Occipital lobe (tissue), 2 donors: ENCODE data around the gene ARHGAP45. TPM values are rescaled to one million over a fixed set of nuclear protein-coding genes. Genes with fewer than 3 reads are reported as not detected.
A peak's percentile ranks its signal among the peaks of the same experiment; 100 is the strongest.
"Not testable (repeated sequence)": the region's sequence is repeated elsewhere in the genome, so short reads cannot be mapped to it uniquely, and the experiment has no call there.

Source experiments
- DNase-seq: peaks from one replicate; lab custom pipeline; 2025; lab: John Stamatoyannopoulos, UW
- total RNA-seq: library from RNA; depleted of rRNA; stranded (reverse); fragments of >200 nt; gene quantifications from one replicate; pipeline ENCODE4 v1.2.3, GENCODE V29; 2014

Gene ARHGAP45
- total RNA-seq: 1.7 TPM

DNA sequence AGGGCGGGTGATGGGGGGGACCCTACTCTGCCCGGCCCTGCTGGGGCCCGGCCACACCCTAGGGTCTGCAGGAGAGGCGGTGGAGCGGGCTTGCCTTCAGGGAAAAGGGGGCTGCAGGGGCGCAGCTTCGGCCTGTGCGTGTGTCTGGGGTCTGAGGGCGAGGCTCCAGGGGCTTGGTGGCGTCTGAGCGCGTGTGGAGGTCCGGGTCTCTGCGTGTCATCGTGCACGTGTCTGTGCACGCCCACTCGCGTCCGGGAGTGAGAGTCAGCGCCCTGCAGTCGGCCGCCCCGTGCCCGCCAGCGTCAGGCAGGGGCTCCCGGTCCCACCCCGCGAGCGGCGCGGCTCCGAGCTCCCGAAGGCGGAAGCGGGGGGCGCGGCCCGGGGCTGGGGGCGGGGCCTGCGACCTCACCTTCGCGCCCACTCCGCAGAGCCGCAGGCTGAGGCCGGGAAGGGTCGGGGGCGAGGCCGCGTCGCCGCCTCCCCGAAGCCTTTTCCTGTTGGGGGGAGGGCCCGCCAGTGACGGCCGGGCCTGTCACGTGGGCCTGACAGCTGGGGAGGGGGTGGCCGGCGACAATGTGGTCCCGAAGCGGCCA, at the start of gene ARHGAP45:
TSS of gene ARHGAP45 (plus strand) at position 420 of the 593 bp plus-strand sequence. CDS start 239 bp downstream, outside the sequence.
- no peak for DNase-seq

DNA sequence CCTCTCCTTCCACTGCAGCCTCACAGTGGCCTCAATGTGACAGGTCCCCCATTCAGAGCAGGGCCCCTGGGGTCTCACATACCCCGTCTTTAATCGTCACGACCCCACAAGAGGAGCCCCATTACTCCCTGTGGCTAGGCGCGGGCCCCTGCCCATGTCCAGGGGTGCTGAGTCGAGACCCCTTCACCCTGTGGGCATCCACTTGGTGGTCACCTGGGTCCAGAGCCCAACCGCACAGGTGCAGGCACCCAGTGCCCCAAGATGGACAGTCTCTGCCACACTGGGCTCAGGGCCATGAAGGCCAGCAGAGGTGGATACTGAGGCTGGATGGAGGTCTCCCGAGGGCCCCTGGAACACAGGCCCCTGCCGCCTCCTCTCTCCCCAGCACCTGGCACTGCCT, 49.1 kb upstream of the ARHGAP45 start:
- DNase-seq: no peak

- no peak for DNase-seq
Observed at GRCh38 chr19:1018393-1018792, 48.6 kb upstream of the ARHGAP45 start.

GRCh38 chr19:1018932-1019615, 47.9 kb upstream of the ARHGAP45 start:
- DNase-seq: no peak

- no peak for DNase-seq
Observed at GRCh38 chr19:1019616-1019961, 47.4 kb upstream of the ARHGAP45 start.

GRCh38 chr19:1019980-1020867, 46.7 kb upstream of the ARHGAP45 start:
- no peak for DNase-seq

- DNase-seq: peak; percentile 95
Observed at GRCh38 chr19:1020868-1021425, 46.0 kb upstream of the ARHGAP45 start, which contains the start of gene TMEM259. Gene TMEM259 (minus strand): TSS chr19:1021123. CDS start chr19:1020996, 127 bp downstream.

DNA sequence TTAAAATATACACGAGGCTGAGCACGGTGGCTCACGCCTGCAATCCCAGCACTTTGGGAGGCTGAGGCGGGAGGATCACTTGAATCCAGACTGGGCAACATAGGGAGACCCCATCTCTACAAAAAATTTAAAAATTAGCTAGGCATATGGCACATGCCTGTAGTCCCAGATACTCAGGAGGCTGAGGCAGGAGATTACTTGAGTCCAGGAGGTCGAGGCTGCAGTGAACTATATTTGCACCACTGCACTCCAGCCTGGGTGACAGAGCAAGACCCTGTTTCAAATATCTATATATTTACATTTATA, 43.1 kb upstream of the ARHGAP45 start:
- not testable (repeated sequence) for DNase-seq

DNA sequence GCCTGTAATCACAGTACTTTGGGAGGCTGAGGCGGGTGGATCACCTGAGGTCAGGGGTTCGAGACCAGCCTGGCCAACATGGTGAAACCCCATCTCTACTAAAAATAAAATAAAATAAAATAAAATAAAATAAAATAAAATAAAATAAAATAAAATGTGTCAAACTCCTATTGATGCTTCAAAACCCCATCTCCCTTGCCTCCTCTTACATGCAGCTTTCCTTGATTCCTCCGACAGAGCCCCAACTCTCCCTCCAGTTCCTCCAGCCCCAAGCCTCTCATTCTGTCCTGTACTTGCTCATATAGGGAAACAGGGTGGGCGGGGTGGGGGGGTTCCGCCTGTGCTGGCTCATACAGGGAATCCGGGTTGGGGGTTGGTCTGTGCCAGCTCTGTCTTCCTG, 41.9 kb upstream of the ARHGAP45 start:
- DNase-seq: not testable (repeated sequence)

- DNase-seq: no peak
Observed at GRCh38 chr19:1025960-1026782, 40.8 kb upstream of the ARHGAP45 start, which contains the start of gene CNN2. Gene CNN2 (plus strand): TSS chr19:1026608. CDS start chr19:1026662, 54 bp downstream.

DNA sequence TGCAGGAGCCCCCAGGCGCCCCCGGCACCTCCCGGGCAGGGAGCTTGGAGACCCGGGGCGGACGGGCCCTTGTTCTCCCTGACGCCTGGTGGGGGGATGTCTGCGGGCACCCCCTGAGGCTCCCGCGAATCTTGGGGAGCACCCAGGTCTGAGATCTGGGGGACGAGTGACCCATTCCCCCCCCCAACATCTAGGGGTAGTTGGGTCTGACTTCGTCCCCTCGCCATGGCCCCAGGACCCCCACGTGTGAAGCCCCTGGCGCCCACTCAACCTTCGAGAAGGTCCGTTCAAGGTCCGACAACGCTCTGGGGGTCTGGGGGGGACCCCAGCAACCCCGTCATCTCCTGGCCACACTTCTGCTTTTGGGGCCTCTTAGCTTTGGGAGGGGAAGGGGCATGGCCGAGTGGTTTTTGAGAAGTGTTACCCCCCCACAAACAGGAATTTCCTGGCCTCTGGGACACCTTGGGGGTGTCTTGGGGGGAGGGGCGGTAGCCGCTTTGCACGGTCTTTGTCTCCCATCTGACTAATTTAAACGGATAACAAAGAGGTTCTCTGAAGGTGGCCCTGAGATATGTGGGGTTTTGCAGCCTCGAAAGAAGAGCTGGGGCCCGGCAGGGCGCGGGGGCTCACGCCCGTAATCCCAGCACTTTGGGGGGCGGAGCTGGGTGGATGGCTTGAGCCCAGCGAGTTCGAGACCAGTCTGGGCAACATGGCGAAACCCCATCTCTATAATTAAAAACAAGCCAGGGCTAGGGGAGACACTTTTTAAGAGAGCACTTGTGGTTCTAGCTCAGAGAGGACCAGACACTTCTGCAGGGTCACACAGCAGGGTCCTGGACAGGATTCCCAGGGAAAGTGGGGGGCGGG, 40.0 kb upstream of the ARHGAP45 start:
- no peak for DNase-seq

DNA sequence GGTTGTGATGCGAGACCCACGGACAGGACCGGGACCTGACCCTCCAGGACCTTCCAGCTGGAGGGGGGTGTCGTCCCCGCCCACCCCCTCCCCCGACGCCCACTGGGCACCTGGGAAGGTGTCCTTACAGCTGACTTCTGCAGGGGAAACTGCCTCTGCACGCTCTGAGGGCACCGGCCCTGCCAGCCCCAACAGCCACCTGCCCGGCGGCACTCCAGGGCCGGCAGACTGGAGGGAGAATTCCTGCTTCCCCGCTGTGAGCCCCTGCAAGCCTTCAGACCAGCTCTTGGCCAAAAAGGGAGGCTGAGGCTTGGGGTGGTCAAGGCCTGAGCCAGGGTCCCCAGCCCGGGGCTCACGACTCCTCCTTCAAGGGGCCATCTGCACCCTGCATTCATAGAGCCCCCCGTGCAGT, 39.3 kb upstream of the ARHGAP45 start:
- no peak for DNase-seq

GRCh38 chr19:1028062-1028926, 38.7 kb upstream of the ARHGAP45 start:
- no peak for DNase-seq

DNA sequence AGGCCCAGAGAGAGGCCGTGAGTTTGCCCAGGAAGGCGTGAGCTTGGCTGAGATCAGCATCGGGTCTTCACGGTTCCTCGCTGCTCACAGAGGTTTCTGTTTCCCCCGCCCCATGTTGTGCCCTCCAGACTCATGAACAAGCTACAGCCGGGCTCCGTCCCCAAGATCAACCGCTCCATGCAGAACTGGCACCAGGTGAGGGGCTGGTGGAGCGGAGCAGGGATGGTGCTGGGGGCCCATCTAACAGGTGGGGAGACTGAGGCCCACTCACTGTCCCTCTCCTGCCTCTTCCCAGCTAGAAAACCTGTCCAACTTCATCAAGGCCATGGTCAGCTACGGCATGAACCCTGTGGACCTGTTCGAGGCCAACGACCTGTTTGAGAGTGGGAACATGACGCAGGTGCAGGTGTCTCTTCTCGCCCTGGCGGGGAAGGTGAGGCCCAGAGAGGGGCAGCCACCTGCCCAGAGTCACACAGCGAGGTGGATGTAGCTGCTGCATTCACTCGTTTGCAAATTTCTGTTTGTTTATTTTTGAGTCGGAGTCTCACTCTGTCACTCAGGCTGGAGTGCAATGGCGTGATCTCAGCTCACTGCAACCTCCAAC, 34.6 kb upstream of the ARHGAP45 start:
- no peak for DNase-seq

DNA sequence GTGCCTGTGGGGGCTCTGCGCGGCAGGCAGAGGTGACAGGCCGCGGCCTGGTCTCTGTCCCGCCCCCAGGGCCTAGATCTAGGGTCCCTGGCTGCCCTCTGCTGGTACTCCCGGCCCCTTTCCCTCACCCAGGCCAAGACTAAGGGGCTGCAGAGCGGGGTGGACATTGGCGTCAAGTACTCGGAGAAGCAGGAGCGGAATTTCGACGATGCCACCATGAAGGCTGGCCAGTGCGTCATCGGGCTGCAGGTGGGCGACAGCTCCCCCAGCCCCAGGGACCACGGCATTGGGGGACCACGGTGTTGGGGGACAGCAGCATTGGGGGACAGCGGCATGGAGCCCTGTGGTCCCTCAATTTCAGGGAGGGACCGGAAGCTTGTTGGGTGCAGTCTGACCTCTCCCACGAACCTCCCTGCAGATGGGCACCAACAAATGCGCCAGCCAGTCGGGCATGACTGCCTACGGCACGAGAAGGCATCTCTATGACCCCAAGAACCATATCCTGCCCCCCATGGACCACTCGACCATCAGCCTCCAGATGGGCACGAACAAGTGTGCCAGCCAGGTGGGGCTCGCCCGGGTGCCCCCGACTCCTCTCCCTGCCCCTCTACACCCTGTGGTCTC, 30.9 kb upstream of the ARHGAP45 start:
- DNase-seq: no peak

DNA sequence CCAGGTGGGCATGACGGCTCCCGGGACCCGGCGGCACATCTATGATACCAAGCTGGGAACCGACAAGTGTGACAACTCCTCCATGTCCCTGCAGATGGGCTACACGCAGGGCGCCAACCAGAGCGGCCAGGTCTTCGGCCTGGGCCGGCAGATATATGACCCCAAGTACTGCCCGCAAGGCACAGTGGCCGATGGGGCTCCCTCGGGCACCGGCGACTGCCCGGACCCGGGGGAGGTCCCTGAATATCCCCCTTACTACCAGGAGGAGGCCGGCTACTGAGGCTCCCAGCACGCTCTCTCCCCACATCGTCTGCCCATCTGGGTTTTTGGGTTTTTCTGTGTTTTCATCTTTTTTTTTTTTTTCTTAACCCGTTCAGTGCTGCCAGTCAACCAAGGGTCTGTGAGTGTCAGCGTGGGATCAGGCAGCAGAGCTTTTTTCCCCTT, 29.3 kb upstream of the ARHGAP45 start:
- no peak for DNase-seq

DNA sequence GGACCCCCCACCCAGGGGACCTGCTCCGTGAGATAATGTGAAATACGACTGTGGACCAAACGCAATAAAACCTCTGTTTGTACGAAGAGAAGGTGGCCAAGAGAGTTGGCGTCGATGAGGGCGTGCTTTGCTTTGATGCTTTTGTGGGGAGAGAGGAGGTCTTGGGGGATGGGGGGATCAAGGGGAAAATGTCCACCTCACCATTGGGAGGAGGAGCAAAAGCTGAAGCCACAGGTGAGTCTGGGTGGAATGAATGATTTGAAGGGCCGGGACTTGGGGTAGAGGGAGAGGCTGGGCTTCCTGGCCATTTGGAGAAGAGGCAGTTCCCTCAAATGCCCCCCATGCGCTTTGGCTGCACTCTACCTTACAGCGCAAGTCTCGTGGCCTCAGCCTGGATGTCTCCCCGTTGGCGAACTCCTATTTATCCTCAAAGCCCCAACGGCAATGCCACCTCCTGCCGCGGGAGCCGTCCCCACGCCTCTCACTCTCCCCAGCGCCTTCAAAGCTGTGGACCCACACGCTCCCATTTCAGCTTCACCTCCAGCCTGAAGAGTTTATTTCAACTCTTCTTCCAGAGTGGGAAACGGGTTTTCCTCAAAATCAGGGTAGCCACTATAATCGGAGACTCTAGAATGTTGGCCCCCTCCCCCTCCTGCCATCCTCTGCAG, 27.9 kb upstream of the ARHGAP45 start:
- no peak for DNase-seq
